Glomerular visceral epithelial cell (primary cell): Measurements from ENCODE around the gene GPR37L1.
"Not testable (repeated sequence)": the region's sequence is repeated elsewhere in the genome, so short reads cannot be mapped to it uniquely, and the experiment has no call there.

Experiments used
- DNase-seq: peaks from one replicate; pipeline ENCODE4 v3.0.0-alpha.2; 2016; ENCODE audit errors: extremely low spot score

The GPR37L1 gene

DNA sequence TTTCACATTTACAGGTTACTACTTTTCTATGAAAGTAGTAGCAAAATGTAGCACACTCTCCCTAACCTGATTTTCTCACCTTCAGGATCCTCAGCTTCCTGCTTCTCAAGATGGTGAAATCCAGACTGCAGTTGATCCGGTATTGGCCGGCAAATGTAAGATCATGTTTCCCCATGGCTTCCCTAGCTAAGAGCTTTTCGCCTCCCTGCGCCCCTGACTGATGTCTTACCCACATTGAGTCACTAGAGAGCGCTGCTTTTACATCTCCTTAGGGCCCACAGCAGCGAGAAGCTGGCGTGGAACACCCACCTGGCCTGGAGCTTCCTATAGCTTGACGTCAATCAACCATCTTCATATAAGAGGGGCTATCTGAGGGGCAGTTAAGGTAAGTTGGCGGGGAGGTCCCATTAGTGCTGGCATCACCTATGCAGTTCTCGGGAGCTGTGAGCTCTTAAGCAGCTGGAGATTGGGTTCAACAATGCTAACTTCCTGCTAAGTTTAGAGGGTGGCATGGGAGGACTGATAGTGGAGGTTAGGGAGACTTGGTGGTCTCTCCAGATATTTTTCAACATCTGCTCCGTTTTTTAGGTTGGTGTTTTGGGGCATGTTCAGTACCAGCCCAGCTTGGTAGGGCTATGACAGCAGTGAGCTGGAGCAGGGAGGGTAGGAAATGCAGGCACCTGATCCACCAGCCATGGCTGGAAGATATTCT lies 32.2 kb downstream of the GPR37L1 start:
- peak; percentile 45 for DNase-seq

- peak; percentile 76 for DNase-seq
Observed at GRCh38 chr1:202155478-202156021, 32.8 kb downstream of the GPR37L1 start.

GRCh38 chr1:202156590-202156989 lies 33.9 kb downstream of the GPR37L1 start:
- DNase-seq: no peak

- DNase-seq: no peak
Observed at GRCh38 chr1:202157945-202158344, 35.2 kb downstream of the GPR37L1 start.

DNA sequence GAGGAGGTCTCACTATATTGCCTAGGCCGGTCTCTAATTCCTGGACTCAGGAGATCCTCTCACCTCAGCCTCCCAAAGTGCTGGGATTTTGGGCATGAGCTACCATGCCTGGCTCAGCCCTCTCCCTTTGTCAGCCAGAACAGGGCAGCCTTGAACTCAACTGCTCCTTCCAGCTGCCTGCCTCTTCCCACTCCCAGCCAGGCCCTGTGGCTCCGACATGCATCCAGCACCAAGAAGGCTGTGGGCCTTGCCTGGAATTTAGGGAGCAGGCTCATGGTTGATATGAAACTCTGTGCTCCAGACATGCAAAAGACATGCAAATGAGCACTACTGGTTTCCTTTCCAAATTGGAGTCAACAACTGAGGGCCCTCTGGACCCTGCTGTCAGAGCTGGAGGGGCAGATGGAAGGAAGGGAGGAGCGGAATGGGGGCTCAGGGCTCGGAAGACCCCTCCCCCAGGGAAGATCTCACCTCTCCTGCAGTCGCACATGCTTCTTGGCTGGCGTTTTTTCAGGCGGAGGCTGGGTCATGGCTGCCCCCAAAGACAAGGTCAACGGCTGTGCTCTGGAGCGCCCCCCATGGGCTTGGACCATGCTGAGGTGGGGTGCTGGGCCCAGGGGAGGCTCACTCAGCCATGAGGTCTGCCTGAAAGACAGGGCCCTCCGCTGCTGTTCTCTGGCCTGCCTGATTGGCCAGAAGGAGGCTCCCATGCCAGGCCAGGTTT lies 36.3 kb downstream of the GPR37L1 start:
- no peak for DNase-seq

GRCh38 chr1:202159534-202160371 lies 37.0 kb downstream of the GPR37L1 start:
- no peak for DNase-seq

GRCh38 chr1:202160377-202160940 lies 37.7 kb downstream of the GPR37L1 start, which contains the start of gene PTPN7:
Gene PTPN7 (minus strand): TSS chr1:202160602. CDS start chr1:202159402, 1,200 bp downstream.
- DNase-seq: no peak

DNA sequence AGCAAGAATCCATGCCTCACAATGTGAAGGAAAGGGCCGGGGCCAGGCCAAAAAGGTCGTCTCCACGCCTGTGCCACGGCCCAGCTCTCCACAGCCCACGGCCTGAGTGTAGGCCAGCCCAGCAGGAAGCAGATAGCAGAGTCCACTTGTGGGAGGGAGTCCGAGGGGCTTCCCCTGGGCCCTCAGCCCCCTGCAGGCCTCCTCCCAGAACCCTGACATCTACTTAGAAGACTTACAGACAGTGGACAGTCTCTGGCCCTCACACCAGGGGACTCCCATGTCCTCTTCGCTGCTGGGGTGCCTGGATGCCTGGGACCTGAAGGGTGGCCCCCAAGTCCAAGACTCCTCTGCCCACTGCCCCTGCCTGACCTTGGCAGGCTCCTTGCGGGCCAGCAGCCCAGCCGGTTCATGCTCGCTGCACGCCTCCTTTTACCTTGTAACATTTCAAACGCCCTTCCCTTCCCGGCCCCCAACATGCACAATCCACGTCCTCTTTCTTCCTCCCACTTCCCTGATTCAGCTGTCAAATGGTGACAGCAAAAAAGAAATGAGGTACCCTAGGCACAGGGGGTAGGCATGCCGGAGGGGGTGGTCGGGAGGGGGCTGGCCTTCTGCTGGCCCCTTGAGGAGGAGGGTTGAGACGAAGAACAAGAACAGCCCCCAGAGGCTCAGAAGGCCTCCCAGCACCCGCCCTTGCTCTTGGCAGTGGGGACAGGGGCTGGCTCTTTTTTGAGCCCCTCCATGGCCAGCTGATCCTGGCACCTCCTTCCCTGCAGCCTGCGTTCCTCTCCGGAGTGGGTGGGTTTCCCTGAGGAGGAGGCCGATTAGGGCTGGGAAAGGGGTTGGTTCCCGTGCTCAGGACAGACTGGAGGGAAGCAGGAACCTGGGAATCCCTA lies 38.7 kb downstream of the GPR37L1 start:
- DNase-seq: no peak

- DNase-seq: no peak
Observed at GRCh38 chr1:202162047-202162417, 39.3 kb downstream of the GPR37L1 start.

- DNase-seq: no peak
Observed at GRCh38 chr1:202162418-202163280, 39.9 kb downstream of the GPR37L1 start.

DNA sequence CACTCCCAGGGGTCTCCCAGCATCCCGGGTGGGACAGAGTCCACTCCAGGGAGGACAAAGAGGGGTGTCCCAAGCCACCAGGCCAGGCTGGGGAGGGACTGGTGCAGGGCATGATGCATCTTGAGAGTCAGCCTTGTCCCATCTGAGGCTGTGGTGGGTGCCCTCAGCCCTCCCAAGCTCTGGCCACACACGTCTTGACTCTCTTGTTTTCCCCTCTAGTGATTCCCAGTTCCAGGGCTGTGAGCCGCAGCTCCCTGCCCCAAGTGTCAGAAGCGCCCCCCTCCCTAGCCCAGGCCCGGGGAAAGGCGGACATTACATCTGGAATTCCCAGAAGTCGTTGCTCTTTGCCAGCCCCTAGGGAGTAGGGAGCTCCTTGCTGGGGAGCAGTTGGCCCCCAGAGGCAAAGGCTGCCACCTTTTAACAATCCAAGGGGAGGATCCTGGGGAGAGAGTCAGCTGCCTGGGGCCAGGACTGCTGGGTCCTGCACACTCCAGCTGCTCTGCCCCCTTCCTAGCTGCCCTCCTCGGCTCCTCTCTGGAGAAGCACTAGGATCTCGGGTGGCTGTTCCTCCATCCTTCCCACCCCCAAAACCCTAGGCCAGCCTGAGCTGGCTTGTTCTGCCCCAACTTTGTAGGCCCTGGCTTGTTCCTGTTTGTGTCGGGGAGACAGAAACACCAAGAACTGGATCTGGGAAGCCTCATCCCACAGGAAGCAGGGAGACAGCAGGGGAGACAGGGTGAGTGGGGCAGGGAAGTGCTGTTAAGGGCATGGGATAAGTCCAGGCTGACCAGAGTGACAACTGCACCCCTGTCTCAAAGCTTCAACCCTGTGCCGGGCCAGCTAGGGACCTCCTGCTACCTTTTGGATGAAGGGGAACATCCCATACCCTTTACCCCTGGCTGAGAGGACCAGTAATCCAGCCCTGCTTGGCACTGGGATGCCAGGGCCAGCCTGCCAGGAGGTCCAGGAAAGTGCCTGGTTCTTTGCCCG lies 40.9 kb downstream of the GPR37L1 start:
- no peak for DNase-seq

GRCh38 chr1:202164271-202165037 lies 41.7 kb downstream of the GPR37L1 start:
- DNase-seq: no peak

GRCh38 chr1:202165267-202165941 lies 42.7 kb downstream of the GPR37L1 start:
- DNase-seq: no peak

DNA sequence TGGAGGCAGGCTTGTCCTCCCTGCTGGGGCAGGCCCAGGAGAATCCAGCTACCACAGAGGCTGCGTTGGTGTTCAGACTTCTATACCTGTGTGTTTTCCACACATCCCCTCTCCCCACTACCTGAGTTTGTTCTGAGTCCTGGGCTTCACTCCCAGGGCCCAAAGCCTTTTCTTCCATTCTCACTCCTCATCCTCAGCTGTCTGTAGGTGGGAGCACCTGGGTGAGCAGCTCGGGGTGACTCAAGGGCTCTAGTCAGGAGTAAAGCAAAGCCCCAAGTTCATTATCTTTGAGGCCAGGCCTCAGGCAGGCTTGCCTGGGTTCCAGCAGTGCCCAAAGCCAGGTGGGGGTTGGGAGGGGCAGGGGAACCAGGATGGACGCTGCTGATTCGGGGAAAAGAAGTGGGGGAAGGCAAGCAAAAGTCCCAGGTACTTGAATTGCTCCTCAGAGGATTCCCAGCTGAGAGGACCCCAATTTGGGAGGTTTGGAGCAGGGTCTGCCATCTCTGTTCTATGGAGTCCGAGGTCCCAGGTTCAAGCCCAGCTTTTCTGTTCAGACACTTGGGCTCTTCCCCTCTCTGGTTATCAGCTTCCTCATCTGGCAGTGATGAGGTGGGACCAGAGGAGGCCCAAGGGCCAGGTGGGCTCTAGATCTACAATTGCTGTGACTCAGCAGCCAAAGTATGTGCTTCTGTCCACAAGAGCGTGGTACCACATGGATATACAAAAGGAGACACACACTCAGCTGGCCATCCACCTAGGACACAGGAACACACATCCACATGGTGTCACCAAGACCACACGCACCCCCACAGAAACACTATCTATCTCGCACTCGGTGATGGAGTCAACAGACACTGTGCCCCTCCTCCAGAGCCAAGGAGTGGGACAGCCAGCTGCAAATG lies 43.5 kb downstream of the GPR37L1 start:
- no peak for DNase-seq

- not testable (repeated sequence) for DNase-seq
Observed at GRCh38 chr1:202167054-202167453, 44.3 kb downstream of the GPR37L1 start.
